ENCODE measurements around the gene TPSB2.

DNA sequence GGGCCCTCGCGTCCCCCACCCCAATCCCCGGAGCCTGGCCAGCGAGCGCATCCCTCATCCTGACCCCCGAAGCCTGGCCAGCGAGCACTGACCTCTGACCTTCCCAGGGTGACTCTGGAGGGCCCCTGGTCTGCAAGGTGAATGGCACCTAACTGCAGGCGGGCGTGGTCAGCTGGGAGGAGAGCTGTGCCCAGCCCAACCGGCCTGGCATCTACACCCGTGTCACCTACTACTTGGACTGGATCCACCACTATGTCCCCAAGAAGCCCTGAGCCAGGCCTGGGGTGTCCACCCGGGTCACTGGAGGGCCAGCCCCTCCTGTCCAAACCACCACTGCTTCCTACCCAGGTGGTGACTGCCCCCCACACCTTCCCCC is 28.2 kb upstream of the TPSB2 start:
- TF ChIP-seq, protein P1, sequence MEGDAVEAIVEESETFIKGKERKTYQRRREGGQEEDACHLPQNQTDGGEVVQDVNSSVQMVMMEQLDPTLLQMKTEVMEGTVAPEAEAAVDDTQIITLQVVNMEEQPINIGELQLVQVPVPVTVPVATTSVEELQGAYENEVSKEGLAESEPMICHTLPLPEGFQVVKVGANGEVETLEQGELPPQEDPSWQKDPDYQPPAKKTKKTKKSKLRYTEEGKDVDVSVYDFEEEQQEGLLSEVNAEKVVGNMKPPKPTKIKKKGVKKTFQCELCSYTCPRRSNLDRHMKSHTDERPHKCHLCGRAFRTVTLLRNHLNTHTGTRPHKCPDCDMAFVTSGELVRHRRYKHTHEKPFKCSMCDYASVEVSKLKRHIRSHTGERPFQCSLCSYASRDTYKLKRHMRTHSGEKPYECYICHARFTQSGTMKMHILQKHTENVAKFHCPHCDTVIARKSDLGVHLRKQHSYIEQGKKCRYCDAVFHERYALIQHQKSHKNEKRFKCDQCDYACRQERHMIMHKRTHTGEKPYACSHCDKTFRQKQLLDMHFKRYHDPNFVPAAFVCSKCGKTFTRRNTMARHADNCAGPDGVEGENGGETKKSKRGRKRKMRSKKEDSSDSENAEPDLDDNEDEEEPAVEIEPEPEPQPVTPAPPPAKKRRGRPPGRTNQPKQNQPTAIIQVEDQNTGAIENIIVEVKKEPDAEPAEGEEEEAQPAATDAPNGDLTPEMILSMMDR (conservative IDR thresholded peaks at IDR 0.05) = no peak
- TF ChIP-seq EZH2 (IDR thresholded peaks at IDR 0.05; ENCODE audit: low read depth) = no peak
